Stimulated activated CD4-positive, alpha-beta T cell treated with anti-CD3 and anti-CD28 coated beads, Interleukin-2, amount 100 ng/mL, for 4 hours (primary cell): Measurements from ENCODE around the gene PPP1R2.
"Not testable (repeated sequence)": the region's sequence is repeated elsewhere in the genome, so short reads cannot be mapped to it uniquely, and the experiment has no call there.

Experiments
- DNase-seq: peaks from one replicate; pipeline ENCODE4 v3.0.0-alpha.2; 2020; ENCODE audit warnings: low read depth

PPP1R2 gene

DNA sequence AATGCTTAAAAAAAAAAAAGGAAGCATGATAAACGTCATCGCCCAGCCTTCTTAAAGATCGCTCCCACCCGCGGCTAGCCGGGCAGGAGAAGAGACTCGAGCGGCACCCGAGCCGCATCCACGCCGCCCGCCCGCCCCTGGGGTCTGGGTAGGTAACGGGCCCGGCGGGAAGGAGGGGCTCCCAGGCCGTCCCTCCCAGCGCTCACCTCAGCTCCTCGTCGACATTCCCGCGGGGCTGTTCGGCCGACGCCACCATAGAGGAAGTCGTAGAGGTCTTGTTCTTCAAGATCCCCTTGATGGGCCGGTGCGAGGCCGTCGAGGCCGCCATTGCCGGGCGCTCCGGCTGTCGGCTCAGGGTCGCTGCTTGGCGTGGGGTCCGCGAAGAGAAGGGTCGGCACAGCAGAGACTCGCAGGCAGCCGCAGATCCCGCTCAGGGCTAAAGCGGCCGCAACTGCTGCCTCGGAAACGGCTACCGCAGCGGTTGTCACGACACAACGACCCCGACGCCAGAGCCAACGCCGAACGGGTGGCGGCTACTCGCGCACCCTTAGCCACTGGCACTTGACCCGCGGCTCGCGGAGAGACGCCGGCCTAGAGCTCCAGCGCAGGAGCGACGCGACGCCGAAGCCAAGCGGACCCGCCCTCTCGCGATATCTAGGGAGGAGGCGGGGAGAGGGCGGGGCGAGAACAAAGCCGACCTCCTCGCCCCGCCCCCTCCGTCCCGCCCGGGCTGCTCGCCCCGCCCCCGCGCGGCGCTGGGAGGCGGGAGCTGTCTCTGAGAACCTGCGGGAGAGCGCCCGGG, at the start of gene PPP1R2:
PPP1R2 (minus strand) TSS at position 628 of the 802 bp plus-strand sequence; CDS start at position 328, 300 bp downstream.
- peak; percentile 86 for DNase-seq

DNA sequence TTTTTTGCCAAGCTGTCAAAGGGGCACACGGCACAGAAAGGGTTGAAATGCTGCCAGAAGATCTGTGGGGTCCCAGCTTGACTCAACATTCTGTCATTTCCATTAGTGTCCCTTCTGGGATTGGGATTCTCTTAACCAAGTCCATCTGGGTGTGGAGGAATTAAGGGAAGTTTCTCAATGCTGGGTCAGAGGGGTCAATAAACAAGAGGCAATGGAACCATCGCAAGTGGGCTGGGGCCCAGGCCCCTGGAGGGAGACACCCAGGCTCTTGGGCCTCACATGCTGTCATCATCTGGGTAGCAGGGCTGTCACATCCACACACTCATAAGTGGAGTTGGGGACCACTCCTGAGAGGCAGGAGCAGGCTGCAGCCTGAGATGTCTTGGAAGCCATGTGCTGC, 48.7 kb upstream of the PPP1R2 start:
- DNase-seq: no peak

DNA sequence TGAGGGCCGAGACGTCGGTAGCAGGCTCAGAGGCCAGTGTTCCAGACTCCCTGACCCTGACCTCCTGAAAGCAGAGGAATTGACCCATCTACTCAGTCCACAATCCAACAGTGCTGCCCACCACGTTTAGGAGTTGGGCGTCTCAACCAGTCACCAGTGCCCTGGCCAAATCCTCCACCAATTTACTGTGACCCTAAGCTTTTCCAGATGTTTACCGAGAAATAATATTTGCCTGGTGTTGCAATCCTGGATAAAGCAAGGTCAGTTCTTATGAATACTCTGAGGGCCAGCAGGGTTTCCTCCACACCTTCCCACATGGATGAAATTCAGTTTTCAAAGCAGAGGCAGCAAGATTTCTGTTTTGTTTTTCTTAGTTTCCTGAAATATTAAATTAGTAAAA, 48.1 kb upstream of the PPP1R2 start:
- DNase-seq: no peak

DNA sequence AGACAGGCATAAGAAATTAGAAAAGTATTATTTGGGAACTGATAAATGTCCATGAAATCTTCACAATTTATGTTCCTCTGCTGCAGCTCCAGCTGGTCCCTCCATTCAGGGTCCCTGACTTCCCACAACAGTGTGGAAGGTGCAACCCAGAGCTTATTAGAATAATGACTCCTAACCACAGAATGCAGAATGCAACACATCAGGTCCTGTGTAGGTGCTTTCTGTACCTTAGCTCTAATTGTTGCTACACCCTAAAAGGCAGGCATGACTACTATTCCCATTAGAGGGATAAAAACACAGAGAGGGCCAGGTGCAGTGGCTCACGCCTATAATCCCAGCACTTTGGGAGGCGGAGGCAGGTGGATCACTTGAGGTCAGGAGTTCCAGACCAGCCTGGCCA, 47.3 kb upstream of the PPP1R2 start:
- DNase-seq: not testable (repeated sequence)

DNA sequence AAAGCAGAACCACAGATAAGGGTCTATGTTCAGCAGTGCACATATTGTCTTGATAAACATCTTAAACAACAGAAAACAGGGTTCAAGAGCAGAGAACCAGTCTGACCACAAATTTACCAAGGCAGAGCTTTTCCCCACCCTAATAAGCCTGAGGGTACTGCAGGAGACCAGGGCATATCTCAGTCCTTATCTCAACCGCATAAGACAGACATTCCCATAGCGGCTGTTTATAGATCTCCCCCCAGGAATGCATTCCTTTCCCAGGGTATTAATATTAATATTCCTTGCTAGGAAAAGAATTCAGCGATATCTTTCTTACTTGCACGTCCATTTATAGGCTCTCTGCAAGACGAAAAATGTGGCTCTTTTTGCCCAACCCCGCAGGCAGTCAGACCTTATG, 46.7 kb upstream of the PPP1R2 start:
- DNase-seq: not testable (repeated sequence)

DNA sequence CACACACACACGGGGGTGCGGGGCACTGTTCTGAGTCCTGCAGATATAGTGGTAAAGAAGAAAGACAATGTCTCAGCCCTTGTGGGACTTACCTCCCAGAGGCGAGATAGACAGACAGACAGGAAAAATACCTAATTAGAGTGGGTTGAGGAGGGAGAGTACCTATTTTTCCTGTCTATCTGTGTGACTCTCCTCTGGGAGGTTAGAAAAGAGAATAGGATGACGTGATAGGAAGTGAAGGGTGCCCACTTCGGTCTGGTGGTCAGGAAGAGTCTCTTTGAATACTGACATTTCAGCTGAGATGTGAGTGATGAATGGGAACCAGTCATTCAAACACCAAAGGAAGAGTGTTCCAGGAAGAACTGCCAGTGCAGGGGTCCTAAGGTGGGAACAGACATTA, 44.7 kb upstream of the PPP1R2 start:
- DNase-seq: no peak

DNA sequence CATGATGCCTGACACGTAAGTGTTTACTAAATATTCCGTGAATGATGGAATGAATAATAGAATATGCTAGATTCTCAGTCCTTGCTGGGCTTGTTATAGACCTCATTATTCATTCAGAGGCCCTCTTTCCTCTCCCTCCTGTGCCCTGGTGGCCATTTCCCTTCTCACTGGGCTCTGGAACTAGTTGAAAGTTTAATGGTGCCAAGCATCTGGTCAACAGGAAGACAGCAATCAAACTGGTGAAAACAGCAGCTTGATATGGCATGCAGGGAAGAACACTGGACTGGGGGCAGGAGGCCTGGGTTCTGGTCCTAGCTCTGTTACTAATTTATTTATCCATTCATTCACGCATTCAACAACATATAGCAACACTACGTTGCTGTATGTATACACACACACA, 44.3 kb upstream of the PPP1R2 start:
- no peak for DNase-seq

DNA sequence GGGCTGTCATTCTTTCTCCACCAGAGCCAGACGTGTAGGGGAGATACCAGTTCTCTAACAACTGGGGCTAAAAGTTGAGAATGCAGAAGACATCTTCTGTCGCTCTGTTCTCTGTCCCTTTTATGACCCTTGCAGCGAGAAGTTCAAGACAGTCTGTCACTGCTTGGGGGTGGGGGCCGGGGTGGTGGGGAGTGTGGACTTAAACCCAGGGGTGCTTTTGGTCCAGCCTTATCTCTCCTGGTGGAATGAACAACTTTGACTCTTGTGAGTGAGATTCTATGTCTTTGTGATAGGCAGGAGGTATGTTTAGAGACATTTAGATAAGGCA, 41.4 kb upstream of the PPP1R2 start:
- no peak for DNase-seq

DNA sequence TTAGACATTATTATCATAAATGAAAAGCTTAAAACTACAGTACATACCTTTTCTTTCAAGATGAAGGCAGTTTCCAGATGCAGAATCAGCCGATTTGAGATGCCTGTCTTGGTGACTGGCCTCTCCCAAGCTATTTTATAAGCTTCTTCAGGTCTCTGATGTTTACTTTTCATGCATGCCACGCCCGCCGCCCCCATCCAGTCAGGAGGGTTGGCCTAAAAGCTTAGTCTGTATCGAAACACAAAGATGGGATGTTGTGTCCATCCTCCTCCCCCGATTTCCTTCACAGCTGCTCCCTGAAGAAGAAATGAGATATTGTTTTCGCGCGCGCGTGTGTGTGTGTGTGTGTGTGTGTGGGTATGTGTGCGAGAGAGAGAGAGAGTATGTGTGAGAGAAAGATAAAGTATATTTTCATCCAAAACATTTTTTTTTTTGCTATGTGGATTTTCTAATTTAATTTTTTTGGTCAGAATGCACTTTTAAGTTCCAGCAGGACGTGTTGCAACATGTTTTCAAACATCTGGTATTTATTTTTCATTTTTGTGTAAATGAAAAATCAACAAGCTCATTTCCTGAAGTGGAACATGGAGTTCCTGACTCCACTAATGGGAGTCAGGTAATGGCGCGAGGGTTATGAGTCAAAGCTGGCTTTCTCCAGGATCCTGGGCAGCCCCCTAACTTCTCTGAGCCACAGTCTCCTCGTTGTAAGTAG, 40.9 kb upstream of the PPP1R2 start, which contains the start of gene APOD:
APOD (minus strand) TSS at position 110 of the 712 bp plus-strand sequence. CDS start 4,479 bp downstream, outside the sequence.
- no peak for DNase-seq

DNA sequence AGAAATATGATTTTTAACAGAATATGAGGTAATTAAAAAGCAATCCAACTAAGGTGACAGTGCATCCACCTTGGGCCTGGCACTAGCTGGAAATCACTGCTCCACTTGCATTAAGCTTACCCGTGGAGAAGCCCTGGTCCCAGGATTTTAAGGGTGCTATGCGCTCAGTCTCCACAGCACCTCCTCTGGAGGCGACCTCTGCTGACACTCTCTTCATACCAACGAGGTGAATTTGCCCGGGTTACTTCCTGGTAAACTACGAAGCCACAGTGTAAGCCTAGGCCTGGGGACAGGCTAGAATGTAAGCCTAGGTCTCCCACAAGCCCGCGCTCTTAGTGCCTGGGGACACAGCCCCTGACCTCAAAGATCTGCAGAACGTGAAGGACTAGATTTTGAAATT, 39.8 kb upstream of the PPP1R2 start:
- no peak for DNase-seq

DNA sequence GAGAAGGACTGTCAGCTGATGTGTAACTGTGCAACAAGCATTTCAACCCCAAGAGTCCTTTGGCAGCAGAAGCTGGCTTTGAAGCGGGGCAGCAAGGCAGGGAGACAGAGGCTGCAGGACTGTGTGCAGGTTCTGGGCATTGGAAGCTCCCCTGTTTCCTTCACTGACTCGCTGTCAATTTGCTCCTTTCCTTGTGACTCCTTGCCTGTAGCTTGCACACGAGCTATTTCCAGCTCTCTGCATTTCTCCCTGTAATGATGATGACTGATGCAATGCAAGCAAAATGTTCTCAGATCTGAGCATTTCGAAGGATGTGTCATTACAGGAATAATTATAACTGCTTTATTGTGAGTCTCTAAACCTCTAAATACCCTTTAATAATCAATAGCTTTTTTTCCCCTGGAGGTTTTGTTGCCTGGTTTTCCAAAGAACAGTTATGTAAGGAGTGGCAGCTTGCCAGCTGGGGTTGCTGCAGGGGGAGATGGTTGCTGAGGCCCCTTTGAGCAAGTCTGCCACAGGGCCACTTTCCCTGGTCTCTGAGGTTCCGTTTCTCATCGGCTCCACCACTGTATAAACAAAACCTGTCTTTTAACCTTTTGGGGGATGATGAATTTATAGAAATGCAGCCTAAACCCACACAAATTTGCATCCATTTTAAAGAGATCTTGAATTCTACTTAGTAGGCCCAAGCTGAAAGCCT, 37.8 kb upstream of the PPP1R2 start:
- DNase-seq: no peak

DNA sequence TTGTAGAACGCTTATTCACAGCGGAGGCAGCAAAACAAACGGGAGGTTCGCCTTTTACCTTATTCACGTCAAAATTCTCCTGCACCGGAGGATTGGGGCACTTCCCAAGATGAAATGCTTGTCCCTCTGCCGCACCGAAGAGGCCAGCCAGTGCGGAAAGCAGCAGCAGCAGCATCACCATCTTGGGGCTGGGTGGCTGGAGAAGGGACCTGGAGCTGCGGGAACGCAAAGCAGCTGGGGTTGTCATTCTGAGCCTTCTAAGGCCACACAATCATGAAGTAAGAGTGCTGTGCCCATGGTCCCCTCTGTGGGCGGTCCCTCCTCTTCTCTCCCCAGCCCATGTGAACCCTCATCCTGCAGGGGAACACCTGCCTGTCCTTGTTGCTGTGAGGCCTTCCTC, 36.2 kb upstream of the PPP1R2 start:
- no peak for DNase-seq

DNA sequence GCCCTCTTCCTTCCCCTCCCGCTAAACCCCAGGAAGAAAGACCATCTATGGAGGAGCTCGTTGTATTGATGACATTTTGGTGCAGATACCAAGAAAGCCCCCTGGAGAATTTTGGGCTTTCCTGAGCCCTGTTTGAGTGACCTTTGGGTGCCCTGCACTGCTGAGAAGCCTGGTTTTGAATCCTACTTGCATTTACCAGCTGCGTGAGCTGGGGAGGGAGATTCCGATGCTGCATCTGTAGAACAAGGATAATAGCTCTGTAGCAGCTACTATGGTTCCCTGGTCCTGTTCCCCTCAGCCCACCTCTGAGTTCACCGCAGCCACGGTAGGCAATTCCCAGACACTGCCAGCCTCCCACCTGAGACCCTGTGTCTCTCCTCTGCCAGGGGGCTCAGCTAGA, 35.4 kb upstream of the PPP1R2 start:
- DNase-seq: no peak

DNA sequence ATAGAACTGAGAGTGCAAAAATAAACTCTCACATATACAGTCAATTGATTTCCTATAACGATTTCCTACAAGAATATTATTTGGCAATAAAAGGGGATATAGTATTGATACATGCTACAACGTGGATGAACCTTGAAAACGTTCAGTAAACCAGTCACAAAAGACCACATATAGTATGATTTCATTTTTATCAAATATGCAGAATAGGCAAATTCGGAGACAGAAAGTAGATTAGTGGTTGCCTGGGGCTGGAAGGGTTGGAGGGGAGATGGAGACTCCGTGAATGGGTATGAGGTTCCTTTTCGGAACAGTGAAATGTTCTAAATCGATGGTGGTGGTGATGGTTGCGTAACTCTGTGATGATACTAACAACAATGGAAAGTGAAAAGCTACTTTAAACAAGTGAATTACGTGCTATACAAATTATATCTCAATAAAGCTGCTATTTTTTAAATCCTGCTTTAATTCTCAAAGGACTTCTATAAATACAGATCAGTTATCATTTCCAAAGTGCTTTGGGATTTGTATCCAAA, 34.6 kb upstream of the PPP1R2 start:
- DNase-seq: no peak

DNA sequence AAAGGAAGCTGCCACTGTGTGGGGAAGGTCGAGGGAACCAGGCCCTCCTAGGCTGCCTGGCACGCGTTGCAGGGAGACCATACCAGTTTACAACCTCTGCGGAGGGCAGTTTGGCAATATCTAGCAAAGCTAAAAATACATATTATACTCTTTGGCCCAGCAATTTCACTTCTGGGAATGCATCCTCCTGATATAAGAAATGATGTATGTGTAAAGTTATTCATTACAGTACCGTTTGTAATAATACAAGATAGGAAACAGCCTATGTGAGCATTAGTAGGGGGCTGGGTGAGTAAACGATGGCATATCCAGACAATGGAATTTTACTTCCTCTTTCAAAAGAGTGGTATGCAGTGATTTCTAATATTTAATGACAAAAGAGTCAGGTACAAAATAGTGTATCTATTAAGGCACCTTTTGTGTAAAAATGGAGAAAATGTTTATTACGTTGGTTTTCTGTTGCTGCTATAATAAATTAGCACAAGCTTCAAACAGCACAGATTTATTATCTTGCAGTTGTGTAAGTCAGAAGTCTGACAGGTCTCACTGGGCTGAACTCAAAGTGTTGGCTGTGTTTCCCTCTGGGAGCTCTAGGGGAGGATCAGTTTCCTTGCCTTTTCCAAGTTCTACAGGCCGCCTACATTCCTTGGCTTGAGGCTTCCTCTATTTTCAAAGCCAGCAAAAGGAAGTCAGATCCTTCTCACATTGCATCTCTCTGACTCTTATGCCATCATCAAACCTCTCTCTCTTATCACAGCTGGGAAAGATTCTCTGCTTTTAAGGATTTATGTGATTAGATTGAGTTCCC, 31.6 kb upstream of the PPP1R2 start:
- DNase-seq: no peak

DNA sequence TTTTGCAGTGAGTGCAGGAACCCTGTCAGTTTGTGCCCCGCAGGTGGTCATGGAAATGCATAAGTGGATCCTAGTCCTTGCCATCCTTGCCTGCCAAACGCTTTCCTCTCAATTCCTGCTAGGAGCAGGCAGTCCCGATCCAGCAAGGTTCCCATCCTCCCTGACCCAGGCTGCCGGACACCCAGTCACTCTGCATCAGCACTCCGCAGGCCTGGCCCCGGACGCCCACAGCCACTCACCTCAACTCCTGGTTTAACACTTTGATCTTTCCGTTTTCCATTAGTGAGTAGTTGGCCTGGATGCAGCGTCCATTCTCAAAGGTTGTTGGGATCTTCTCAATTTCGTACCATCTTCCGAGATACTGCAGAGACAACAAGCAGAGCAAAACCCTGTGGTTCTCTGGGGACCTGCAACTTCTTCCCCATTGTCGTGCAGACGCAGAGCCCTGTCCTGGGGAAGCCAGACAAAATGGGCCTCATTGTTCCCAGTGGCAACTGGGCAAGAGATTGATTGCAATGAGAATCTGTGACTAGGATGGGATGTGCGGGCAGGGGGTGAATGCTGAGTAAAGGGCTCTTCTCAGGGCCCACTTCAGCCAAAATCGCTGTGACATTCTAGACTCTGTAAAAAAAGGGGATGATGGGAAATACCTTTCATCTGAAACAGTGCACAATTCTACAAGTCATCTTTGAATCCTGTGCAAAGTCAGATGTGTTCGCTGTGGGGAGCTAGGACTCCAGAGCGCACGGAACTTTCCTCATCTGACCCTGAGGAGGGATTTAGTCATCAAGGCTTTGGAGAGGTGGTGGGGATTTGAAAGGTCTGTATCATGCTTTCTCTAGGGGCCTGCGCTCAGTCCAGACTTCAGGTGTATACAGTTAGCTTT, 30.7 kb upstream of the PPP1R2 start:
- no peak for DNase-seq

DNA sequence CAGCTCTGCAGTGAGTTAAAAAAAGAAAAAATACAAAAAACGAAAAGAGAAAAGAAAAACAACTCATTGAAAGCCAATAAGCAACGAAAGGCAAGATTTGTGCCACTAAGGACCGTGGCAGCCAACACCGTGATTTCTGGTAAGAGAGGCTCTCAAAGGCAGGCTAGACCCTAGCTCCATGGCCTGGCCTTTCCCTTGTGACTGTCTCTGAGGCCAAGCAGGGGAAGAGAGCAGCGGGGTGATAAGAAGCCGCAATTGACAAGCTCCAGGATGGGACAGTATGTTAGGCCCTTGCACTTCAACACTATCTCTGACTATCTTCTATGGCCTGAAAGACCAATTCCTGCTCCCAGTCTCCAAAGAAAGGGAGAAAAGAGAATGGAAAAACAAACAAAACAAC, 28.2 kb upstream of the PPP1R2 start:
- DNase-seq: no peak

DNA sequence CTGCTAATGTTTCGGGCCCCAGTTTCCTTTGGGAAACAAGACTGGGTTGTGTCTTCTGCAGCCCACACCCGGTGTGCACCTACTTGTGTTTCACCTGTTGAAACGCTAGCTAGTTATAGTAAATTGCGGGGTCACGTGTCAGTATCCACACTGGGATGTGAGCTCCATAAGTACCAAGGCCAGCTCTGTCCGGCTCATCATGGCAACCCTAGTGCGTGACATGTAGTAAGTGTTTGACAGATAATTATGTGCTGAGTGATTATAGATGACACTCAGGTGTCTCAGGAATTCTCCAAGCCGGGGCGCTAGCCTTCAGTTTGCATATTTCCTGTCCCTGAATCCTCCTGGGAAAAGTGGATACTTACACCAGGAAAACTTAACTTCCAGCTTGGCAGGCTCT, 27.8 kb upstream of the PPP1R2 start:
- DNase-seq: no peak

DNA sequence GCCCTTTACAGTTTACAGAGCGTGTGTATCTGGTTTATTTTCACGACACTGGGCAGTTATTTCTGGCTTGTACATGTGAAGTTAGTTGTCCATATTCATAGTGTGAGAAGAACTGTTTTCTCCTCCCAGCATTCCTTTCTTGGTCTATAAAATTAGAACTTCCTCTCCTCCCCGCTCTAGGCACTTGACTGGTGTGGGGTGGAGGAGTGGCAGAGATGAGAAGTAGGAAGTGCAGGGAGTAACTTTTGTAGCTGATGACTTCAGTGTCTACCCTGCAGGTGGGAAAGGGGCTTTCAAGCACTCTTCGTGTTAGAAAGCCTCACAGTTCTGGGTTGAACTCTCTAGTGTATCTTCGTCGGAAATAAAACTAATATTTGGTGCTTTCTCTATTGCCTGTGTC, 27.2 kb upstream of the PPP1R2 start:
- no peak for DNase-seq

DNA sequence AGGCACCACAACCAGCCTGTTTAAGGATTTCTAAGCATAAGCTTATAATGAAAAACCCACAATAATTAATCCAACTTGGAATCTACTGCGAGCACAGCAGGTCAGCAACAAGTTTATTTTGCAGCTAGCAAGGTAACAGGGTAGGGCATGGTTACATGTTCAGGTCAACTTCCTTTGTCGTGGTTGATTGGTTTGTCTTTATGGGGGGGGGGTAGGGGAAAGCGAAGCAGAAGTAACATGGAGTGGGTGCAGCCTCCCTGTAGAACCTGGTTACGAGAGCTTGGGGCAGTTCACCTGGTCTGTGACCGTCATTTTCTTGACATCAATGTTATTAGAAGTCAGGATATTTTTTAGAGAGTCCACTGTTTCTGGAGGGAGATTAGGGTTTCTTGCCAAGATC, 25.5 kb upstream of the PPP1R2 start:
- no peak for DNase-seq

DNA sequence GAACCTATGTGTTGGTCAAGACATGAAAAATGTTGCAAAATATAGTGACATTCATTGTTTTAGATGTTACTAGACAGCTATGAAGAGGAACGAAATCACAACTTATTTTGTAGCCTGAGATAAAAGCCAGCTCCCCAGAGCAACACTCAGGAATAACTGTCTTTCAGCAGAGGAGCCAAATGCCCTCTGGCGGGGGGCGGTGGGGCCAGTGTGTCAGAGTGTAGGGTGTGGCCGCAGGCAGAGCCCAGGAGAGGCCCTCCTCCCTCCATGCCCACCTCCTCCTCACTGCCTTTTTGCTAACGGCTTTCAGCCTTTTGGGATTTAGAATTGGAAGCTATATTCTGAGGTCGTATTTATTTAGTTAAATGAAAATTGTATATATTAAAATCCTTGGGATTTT, 23.7 kb upstream of the PPP1R2 start:
- DNase-seq: no peak
